ENCODE data around the gene HDDC3. TPM values are rescaled to one million over a fixed set of nuclear protein-coding genes. Genes with fewer than 3 reads are reported as not detected.
A peak's percentile ranks its signal among the peaks of the same experiment; 100 is the strongest.

Gene HDDC3
- total and polyA plus RNA-seq, 9 of the 15 experiments (the other 6 are each of a cell fraction or from before 2014, with no cell fraction given): 14.9 to 55.8 (median 36.9) TPM

- TF ChIP-seq CHD7 (IDR thresholded peaks at IDR 0.05; ENCODE audit: low read depth, low read length) (no peak), MAFF (IDR thresholded peaks at IDR 0.05; ENCODE audit: low read length) (0 out of 2 replicates have a peak, but pooled peaks have one; percentile 15), HBP1 (CRISPR knock-in tag; IDR thresholded peaks at IDR 0.05) (no peak), CLOCK (CRISPR knock-in tag; IDR thresholded peaks at IDR 0.05; ENCODE audit: borderline replicate concordance) (no peak), TEAD2 (tag; IDR thresholded peaks at IDR 0.05) (no peak), LCOR (CRISPR knock-in tag; IDR thresholded peaks at IDR 0.05) (no peak), E2F3 (CRISPR knock-in tag; IDR thresholded peaks at IDR 0.05) (no peak), HNRNPUL1 (IDR thresholded peaks at IDR 0.05; ENCODE audit: low read length) (no peak), CBX2 (IDR thresholded peaks at IDR 0.05; ENCODE audit: insufficient read depth, low read length, poor library complexity, severe bottlenecking) (no peak), ZBTB5 (IDR thresholded peaks at IDR 0.05) (no peak)
These were observed 36.7 kb downstream of the HDDC3 start (continued) for GRCh38 chr15:90895571-90896117.
